Measurements from ENCODE around the gene LRATD1. TPM values are rescaled to one million over a fixed set of nuclear protein-coding genes. Genes with fewer than 3 reads are reported as not detected.

The LRATD1 gene
- total and polyA plus RNA-seq, 10 of the 15 experiments (the other 5 are each of a cell fraction or from before 2014, with no cell fraction given), result 0.02 TPM; not detected in 9

- TF ChIP-seq CUX1 (IDR thresholded peaks at IDR 0.05; ENCODE audit: insufficient replicate concordance, low read depth, low read length), result no peak
- no peak for TF ChIP-seq POLR2AphosphoS2 (IDR thresholded peaks at IDR 0.05; ENCODE audit: low read depth, low read length)
- no peak for TF ChIP-seq RAD51 (IDR thresholded peaks at IDR 0.05)
- TF ChIP-seq POU2F2 (IDR thresholded peaks at IDR 0.05; ENCODE audit: borderline replicate concordance, low read depth, low read length), result no peak
- no peak for TF ChIP-seq ZSCAN29 (IDR thresholded peaks at IDR 0.05)
- no peak for TF ChIP-seq RELB (IDR thresholded peaks at IDR 0.05; ENCODE audit: low read depth)
- no peak for TF ChIP-seq ZBTB33 (IDR thresholded peaks at IDR 0.05)
- TF ChIP-seq ZZZ3 (IDR thresholded peaks at IDR 0.05; ENCODE audit: control insufficient read depth, insufficient read length, low read depth), result no peak
- no peak for TF ChIP-seq IRF3 (IDR thresholded peaks at IDR 0.05)
Observed at GRCh38 chr2:14583802-14584201, 48.7 kb upstream of the LRATD1 start (continued).
